ENCODE measurements around the gene RPS6KA3. TPM values are rescaled to one million over a fixed set of nuclear protein-coding genes. Genes with fewer than 3 reads are reported as not detected.

Gene RPS6KA3
- total RNA-seq, 1 experiment from 2014 or later: 9.2 TPM

DNA sequence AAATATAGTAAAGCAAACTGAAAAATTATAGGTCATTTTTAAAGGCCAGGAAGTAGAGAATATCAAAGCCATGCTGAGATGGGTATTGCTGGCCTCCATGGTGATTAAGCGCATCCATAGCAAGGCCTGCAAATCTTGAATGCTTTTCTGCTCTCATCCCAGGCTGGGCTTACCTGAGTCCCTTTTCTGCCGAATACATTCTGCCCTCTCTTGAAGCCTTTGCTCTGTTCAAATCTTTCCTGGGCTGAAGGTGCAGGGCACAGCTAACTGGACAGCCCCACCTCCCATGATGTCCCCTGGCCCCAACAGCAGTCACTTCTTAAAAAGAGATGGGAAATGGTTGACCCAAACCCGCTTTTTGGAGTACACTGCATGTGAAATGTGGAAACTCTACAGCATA, 115.0 kb downstream of the RPS6KA3 start:
- no CpG with 5 or more reads among the region's 3 CpGs for WGBS (ENCODE audit: extremely low coverage, insufficient read length, low lambda C conversion rate)
- no peaks in the 10 kb centered on the region; the same call in 1 of the 2 replicates for H3K27me3 Mint-ChIP-seq (ENCODE audit: low read depth)
- no peak overlapping the region for H3K4me2 ChIP-seq (ENCODE audit: insufficient read depth, insufficient read length, low read length)
- H3K27me3 ChIP-seq (ENCODE audit: insufficient read depth, low read length): no peaks in the 10 kb centered on the region; the same call in 1 of the 2 replicates
- no peak overlapping the region for H3K4ac ChIP-seq (ENCODE audit: low read depth, low read length)
- H3K14ac ChIP-seq (ENCODE audit: insufficient read depth, low read length): no peak overlapping the region
- H3K9ac ChIP-seq (ENCODE audit: extremely low read depth, insufficient read length, low read length): no peak overlapping the region
- no peak overlapping the region for H3K23ac ChIP-seq (ENCODE audit: insufficient read length, low read depth, low read length)
- no peak overlapping the region for H3T11ph ChIP-seq (ENCODE audit: low read length)
- no peak overlapping the region for H3K27ac ChIP-seq (ENCODE audit: insufficient read length, low read depth, low read length)
- H2AK5ac ChIP-seq (ENCODE audit: insufficient read length, low read length): no peak overlapping the region
- peaks cover 44% of the 10 kb centered on the region for H3K9me3 ChIP-seq (ENCODE audit: control insufficient read depth, low read depth, low read length)
- H2BK12ac ChIP-seq (ENCODE audit: insufficient read length, low read depth, low read length): no peak overlapping the region
- no peak overlapping the region for H2BK120ac ChIP-seq (ENCODE audit: low read depth, low read length, poor library complexity, severe bottlenecking)
- no peak overlapping the region for H4K91ac ChIP-seq (ENCODE audit: insufficient read length, low read depth, low read length)
- H3K36me3 Mint-ChIP-seq (ENCODE audit: insufficient read depth in 1 of 3, low read depth in 3 of 3): peaks cover 7 to 23% (median 17%) of the 10 kb centered on the region in 3 experiments
- H3K79me1 ChIP-seq (ENCODE audit: insufficient read depth, low read depth, low read length, poor library complexity, severe bottlenecking): no peaks in the 10 kb centered on the region
- no peaks in the 10 kb centered on the region for H3K79me2 ChIP-seq (ENCODE audit: insufficient read depth, low read length)
- no peak overlapping the region for H2AFZ ChIP-seq (ENCODE audit: low read length)
- no peaks in the 10 kb centered on the region for H3K4me1 Mint-ChIP-seq
- H4K20me1 ChIP-seq (ENCODE audit: control insufficient read depth, insufficient read depth, insufficient read length): no peaks in the 10 kb centered on the region
- DNase-seq: no peak
- no peak overlapping the region for H3K18ac ChIP-seq (ENCODE audit: insufficient read length, low read depth, low read length)
- H3K56ac ChIP-seq (ENCODE audit: insufficient read length, low read depth, low read length): no peak overlapping the region
- H4K5ac ChIP-seq (ENCODE audit: insufficient read length, low read depth, low read length): no peak overlapping the region
- no peaks in the 10 kb centered on the region for H3K4me1 ChIP-seq (ENCODE audit: insufficient read depth, low read length)
- H2BK20ac ChIP-seq (ENCODE audit: low read depth, low read length, poor library complexity, severe bottlenecking): no peak overlapping the region
- TF ChIP-seq, protein P1, sequence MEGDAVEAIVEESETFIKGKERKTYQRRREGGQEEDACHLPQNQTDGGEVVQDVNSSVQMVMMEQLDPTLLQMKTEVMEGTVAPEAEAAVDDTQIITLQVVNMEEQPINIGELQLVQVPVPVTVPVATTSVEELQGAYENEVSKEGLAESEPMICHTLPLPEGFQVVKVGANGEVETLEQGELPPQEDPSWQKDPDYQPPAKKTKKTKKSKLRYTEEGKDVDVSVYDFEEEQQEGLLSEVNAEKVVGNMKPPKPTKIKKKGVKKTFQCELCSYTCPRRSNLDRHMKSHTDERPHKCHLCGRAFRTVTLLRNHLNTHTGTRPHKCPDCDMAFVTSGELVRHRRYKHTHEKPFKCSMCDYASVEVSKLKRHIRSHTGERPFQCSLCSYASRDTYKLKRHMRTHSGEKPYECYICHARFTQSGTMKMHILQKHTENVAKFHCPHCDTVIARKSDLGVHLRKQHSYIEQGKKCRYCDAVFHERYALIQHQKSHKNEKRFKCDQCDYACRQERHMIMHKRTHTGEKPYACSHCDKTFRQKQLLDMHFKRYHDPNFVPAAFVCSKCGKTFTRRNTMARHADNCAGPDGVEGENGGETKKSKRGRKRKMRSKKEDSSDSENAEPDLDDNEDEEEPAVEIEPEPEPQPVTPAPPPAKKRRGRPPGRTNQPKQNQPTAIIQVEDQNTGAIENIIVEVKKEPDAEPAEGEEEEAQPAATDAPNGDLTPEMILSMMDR (conservative IDR thresholded peaks at IDR 0.05): no peak
- H3K4me3 Mint-ChIP-seq: no peak overlapping the region
- no peak overlapping the region for H3K27ac Mint-ChIP-seq
- H3K23me2 ChIP-seq (ENCODE audit: insufficient read length, low read depth, low read length, poor library complexity, severe bottlenecking): no peaks in the 10 kb centered on the region
- H2BK15ac ChIP-seq (ENCODE audit: low read depth, low read length): no peak overlapping the region
- H3K9me3 Mint-ChIP-seq: peaks cover 43 to 44% of the 10 kb centered on the region in 2 experiments
- H2BK5ac ChIP-seq (ENCODE audit: insufficient read length, low read length): no peak overlapping the region
- no peak overlapping the region for H4K8ac ChIP-seq (replicated peaks; ENCODE audit: insufficient read length, low read depth, low read length)
